GM18873 (cell line): ENCODE results near the gene CYSRT1.

Experiments used
- ATAC-seq: cut with Tn5 transposase; IDR thresholded peaks from one replicate; pipeline ENCODE4 v1.9.1; 2021; ENCODE audit warnings: mild to moderate bottlenecking, moderate library complexity, moderate number of reproducible peaks; ENCODE audit not compliant: unreplicated experiment, low FRiP score

The CYSRT1 gene

GRCh38 chr9:137189297-137190295, 35.4 kb upstream of the CYSRT1 start:
- ATAC-seq, result no peak

GRCh38 chr9:137190315-137190856, 34.6 kb upstream of the CYSRT1 start:
- no peak for ATAC-seq

GRCh38 chr9:137191245-137191644, 33.7 kb upstream of the CYSRT1 start:
- no peak for ATAC-seq

GRCh38 chr9:137191691-137192447, 33.1 kb upstream of the CYSRT1 start:
- ATAC-seq, result no peak

- ATAC-seq, result no peak
These were observed 32.6 kb upstream of the CYSRT1 start for GRCh38 chr9:137192448-137192780.

GRCh38 chr9:137192859-137193258, 32.1 kb upstream of the CYSRT1 start:
- no peak for ATAC-seq

GRCh38 chr9:137193771-137194170, 31.2 kb upstream of the CYSRT1 start:
- ATAC-seq, result no peak

- no peak for ATAC-seq
These were observed 30.6 kb upstream of the CYSRT1 start for GRCh38 chr9:137194388-137194787.

GRCh38 chr9:137194909-137195308, 30.1 kb upstream of the CYSRT1 start:
- ATAC-seq, result no peak

GRCh38 chr9:137195525-137196220, 29.3 kb upstream of the CYSRT1 start:
- no peak for ATAC-seq

GRCh38 chr9:137198051-137198901, 26.7 kb upstream of the CYSRT1 start:
- no peak for ATAC-seq

GRCh38 chr9:137198902-137199283, 26.1 kb upstream of the CYSRT1 start:
- ATAC-seq, result no peak

GRCh38 chr9:137199411-137200121, 25.4 kb upstream of the CYSRT1 start:
- no peak for ATAC-seq

- ATAC-seq, result peak; percentile 86
These were observed 24.4 kb upstream of the CYSRT1 start, which contains the start of gene TPRN for GRCh38 chr9:137200311-137201204. TSS of gene TPRN (minus strand) at chr9:137200741. CDS start at chr9:137200711, 30 bp downstream.

GRCh38 chr9:137201205-137201868, 23.6 kb upstream of the CYSRT1 start:
- no peak for ATAC-seq

GRCh38 chr9:137202966-137203365, 22.0 kb upstream of the CYSRT1 start:
- no peak for ATAC-seq

GRCh38 chr9:137204731-137205125, 20.2 kb upstream of the CYSRT1 start:
- ATAC-seq, result no peak
